LHCN-M2 (cell line): ENCODE data around the gene PYY. TPM values are rescaled to one million over a fixed set of nuclear protein-coding genes. Genes with fewer than 3 reads are reported as not detected.
"Not testable (repeated sequence)": the region's sequence is repeated elsewhere in the genome, so short reads cannot be mapped to it uniquely, and the experiment has no call there.

ENCODE experiments used
- DNase-seq: peaks from one replicate; pipeline ENCODE4 v3.0.0-alpha.2; 2012; ENCODE audit warnings: low read depth
- total RNA-seq: library from RNA; depleted of rRNA; stranded (reverse); fragments of >200 nt; gene quantifications from 2 replicates; pipeline ENCODE4 v1.2.3, GENCODE V29; 2014

Gene PYY
- total RNA-seq, 1 experiment from 2014 or later: not detected

GRCh38 chr17:43946781-43947180 is 7.0 kb downstream of the PYY start:
- no peak for DNase-seq

- DNase-seq: no peak
Observed at GRCh38 chr17:43945074-43945829, 8.5 kb downstream of the PYY start.

- no peak for DNase-seq
Observed at GRCh38 chr17:43942051-43942685, 11.6 kb downstream of the PYY start, which contains the start of gene PPY. Gene PPY (minus strand): TSS chr17:43942476. CDS start chr17:43941654, 822 bp downstream.

- DNase-seq: peak; percentile 42
Observed at GRCh38 chr17:43940630-43941029, 13.1 kb downstream of the PYY start.

- DNase-seq: no peak
Observed at GRCh38 chr17:43939886-43940285, 13.9 kb downstream of the PYY start.

GRCh38 chr17:43939452-43939851 is 14.3 kb downstream of the PYY start:
- not testable (repeated sequence) for DNase-seq

GRCh38 chr17:43938838-43939182 is 14.9 kb downstream of the PYY start:
- DNase-seq: no peak

GRCh38 chr17:43936434-43936833 is 17.3 kb downstream of the PYY start:
- peak; percentile 30 for DNase-seq

- peak; percentile 55 for DNase-seq
Observed at GRCh38 chr17:43935926-43936261, 17.8 kb downstream of the PYY start.

- DNase-seq: no peak
Observed at GRCh38 chr17:43935204-43935925, 18.4 kb downstream of the PYY start.

GRCh38 chr17:43932923-43933322 is 20.8 kb downstream of the PYY start:
- no peak for DNase-seq

GRCh38 chr17:43932357-43932756 is 21.4 kb downstream of the PYY start:
- DNase-seq: no peak

- DNase-seq: no peak
Observed at GRCh38 chr17:43931062-43931571, 22.6 kb downstream of the PYY start.

- DNase-seq: no peak
Observed at GRCh38 chr17:43928609-43929008, 25.1 kb downstream of the PYY start.

- DNase-seq: not testable (repeated sequence)
Observed at GRCh38 chr17:43927929-43928328, 25.8 kb downstream of the PYY start.

- DNase-seq: no peak
Observed at GRCh38 chr17:43927060-43927864, 26.5 kb downstream of the PYY start.

- no peak for DNase-seq
Observed at GRCh38 chr17:43924558-43924957, 29.2 kb downstream of the PYY start.

- no peak for DNase-seq
Observed at GRCh38 chr17:43920500-43921095, 33.1 kb downstream of the PYY start.

- no peak for DNase-seq
Observed at GRCh38 chr17:43918026-43918389, 35.7 kb downstream of the PYY start.

- no peak for DNase-seq
Observed at GRCh38 chr17:43917348-43918025, 36.3 kb downstream of the PYY start.

GRCh38 chr17:43917016-43917347 is 36.8 kb downstream of the PYY start:
- DNase-seq: no peak
